Tibial nerve (tissue), 3 donors: ENCODE results near the gene TMEM151B.

Experiments used
- CTCF ChIP-seq, 5 experiments: fragments of 200-600 bp in 3 of 5; fragments of 450-650 bp in 2 of 5; sonication (generic) in 3 of 5; IDR thresholded peaks; one replicate each; pipeline ENCODE4 v1.5.1; 2016 to 2019; ENCODE audit warnings: antibody characterized with exemption in 5 of 5, mild to moderate bottlenecking in 3 of 5, moderate library complexity in 2 of 5
- POLR2A ChIP-seq, 2 donors: fragments of 450-650 bp; IDR thresholded peaks; one replicate each; pipeline ENCODE4 v1.6.1; 2017; ENCODE audit warnings: antibody characterized with exemption in 2 of 2, mild to moderate bottlenecking in 2 of 2, moderate library complexity in 2 of 2

DNA sequence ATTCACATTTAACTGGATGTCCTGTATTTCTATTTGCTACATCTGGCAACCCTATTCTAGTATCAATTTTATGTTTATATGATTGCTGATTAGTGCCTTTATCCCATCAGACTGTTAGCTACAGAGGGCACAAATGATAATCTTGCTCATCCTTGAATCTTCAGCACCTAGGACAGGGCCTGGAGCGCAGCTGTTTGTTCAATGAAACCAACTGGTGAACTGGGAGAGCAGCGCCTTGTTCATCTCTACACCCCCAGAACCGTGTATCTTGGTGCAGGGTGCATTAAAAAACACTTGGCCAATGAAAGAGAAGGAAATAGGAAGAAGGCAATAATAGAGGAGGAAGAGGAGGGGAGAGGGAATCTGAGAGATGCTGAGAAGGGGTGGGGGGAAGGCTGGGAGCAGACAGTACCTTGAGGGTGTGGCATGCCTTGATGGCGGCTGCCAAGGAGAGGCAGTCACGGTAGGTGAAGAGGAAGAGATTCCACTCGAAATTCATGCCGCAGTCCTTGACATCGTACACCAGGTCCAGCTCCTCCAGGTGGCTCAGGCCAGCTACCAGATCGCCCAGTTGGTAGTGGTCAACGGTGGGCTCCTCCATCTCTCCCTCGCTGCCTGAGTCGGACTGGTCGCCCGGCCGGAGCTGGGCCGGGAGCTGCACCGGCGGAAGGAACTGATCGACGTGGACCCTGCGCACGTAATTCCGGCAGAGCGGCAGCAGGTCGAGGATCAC lies 15.5 kb downstream of the TMEM151B start:
- no peak for TF ChIP-seq CTCF (IDR thresholded peaks at IDR 0.05)
- TF ChIP-seq POLR2A (IDR thresholded peaks at IDR 0.05) = no peak
